Heart left ventricle (tissue), 13 donors: ENCODE data around the gene MYL6B.

Experiments
- CTCF ChIP-seq, 12 donors: fragments of 200-600 bp; sonication (generic) in 4 of 12; IDR thresholded peaks; one replicate each; pipeline versions ENCODE4 v1.5.0 to v1.8.0; 2018 to 2022; ENCODE audit warnings: antibody characterized with exemption in 12 of 12, mild to moderate bottlenecking in 5 of 12
- POLR2A ChIP-seq, 2 donors: fragments of 450-650 bp; IDR thresholded peaks; one replicate each; pipeline ENCODE4 v1.6.1; 2017; ENCODE audit warnings: antibody characterized with exemption in 2 of 2, mild to moderate bottlenecking in 2 of 2, moderate library complexity in 2 of 2
- donor health status: ischemic (EF 13 %, LVEDD 7.1; RV severe dilation, severe dysfunction).
- donor health status: DM: no; HTN: yes; CAD: no.
- donor health status: DM: no; HTN: no; CAD: no.
- donor health status: ischemic (EF 25% LVEDD 6.9; RV normal size, moderate dysfunction).
- donor health status: ischemic (EF 25% LVEDD 5.7; RV mildly dilated, moderate dysfunction).
- donor health status: ischemic (EF 35%, LVEDD 5.7; RV mildly dilated, moderate dysfunction).
- donor health status: nonischemic (EF 11% LVEDD 7.7; RV severe dilation, severe dysfunction).
- donor health status: DM: yes; HTN: yes; CAD: no.
- donor health status: PGD.
- donor health status: ischemic (EF 29% LVEDD 5.4; RV normal size, mild dysfunction).
- donor health status: nonischemic (EF 23%, LVEDD 6.1; RV moderate dilation, normal function).

- no peak for TF ChIP-seq POLR2A (IDR thresholded peaks at IDR 0.05)
- no peak for TF ChIP-seq CTCF (IDR thresholded peaks at IDR 0.05)
Observed at GRCh38 chr12:56205445-56205844, 53.1 kb downstream of the MYL6B start.
